K562 (cell line): Measurements from ENCODE around the gene ERVH48-1. TPM values are rescaled to one million over a fixed set of nuclear protein-coding genes. Genes with fewer than 3 reads are reported as not detected.

Experiments used
- ASH1L ChIP-seq: fragments of 450-650 bp; IDR thresholded peaks from 2 replicates; pipeline ENCODE4 v1.6.1; 2018; ENCODE audit warnings: borderline replicate concordance, mild to moderate bottlenecking, low read depth; ENCODE audit not compliant: partially characterized antibody
- E2F3 ChIP-seq: fragments of 250-450 bp; sonication (Bioruptor Pico); IDR thresholded peaks from 2 replicates; pipeline ENCODE4 v1.4.0; 2020; ENCODE audit warnings: mild to moderate bottlenecking
- ERF ChIP-seq: fragments of 450-650 bp; formaldehyde crosslinking; IDR thresholded peaks from 2 replicates; pipeline ENCODE4 v1.4.0; 2020; ENCODE audit warnings: mild to moderate bottlenecking, mixed read lengths
- FOSL1 ChIP-seq: fragments of 200-800 bp; sonication (Bioruptor generic); conservative IDR thresholded peaks from 2 replicates; pipeline ENCODE4 v1.6.1; 2016; ENCODE audit warnings: missing genetic modification characterization, missing compliant biosample characterization
- FOXK1 ChIP-seq: sonication (generic); formaldehyde crosslinking; IDR thresholded peaks from 2 replicates; pipeline ENCODE4 v1.8.0; 2022; ENCODE audit warnings: missing genetic modification reagents, mild to moderate bottlenecking, borderline replicate concordance
- HDAC1 ChIP-seq, 2 experiments: fragments of 450-650 bp; IDR thresholded peaks; 2 replicates each; pipeline ENCODE4 v1.6.1; 2016 to 2017; ENCODE audit warnings: inconsistent platforms in 1 of 2, mild to moderate bottlenecking in 1 of 2, moderate library complexity in 1 of 2
- JUND ChIP-seq, 2 experiments: IDR thresholded peaks; 2 replicates in 1 of 2; 3 replicates in 1 of 2; pipeline ENCODE4 v1.6.1; 2011; ENCODE audit warnings: borderline replicate concordance in 2 of 2, low read depth in 2 of 2, low read length in 2 of 2, improper control_type of control experiment in 1 of 2, missing biosample characterization in 1 of 2, missing genetic modification characterization in 1 of 2, missing genetic modification reagents in 1 of 2
- KHSRP ChIP-seq: fragments of 450-650 bp; IDR thresholded peaks from 2 replicates; pipeline ENCODE4 v1.6.1; 2017
- MXI1 ChIP-seq: IDR thresholded peaks from 2 replicates; pipeline ENCODE4 v1.6.1; 2011; ENCODE audit warnings: low read depth, mild to moderate bottlenecking, improper control_type of control experiment, low read length
- POLR2AphosphoS5 ChIP-seq: IDR thresholded peaks from 2 replicates; pipeline ENCODE4 v1.6.1; 2011; ENCODE audit warnings: mild to moderate bottlenecking, low read depth, low read length, moderate library complexity; ENCODE audit not compliant: control insufficient read depth, insufficient read depth
- POLR2G ChIP-seq: fragments of 200-400 bp; formaldehyde crosslinking; IDR thresholded peaks from 2 replicates; pipeline ENCODE4 v1.6.1; 2017; ENCODE audit warnings: low read depth, mild to moderate bottlenecking, antibody characterized with exemption, low read length, moderate library complexity
- SRSF1 ChIP-seq: fragments of 200-400 bp; formaldehyde crosslinking; IDR thresholded peaks from 2 replicates; pipeline ENCODE4 v1.6.1; 2017; ENCODE audit warnings: mild to moderate bottlenecking, low read depth, low read length, moderate library complexity
- TBP ChIP-seq: optimal IDR thresholded peaks from 2 replicates; pipeline ENCODE3; 2011; ENCODE audit warnings: low read depth, low read length, improper control_type of control experiment
- USF2 ChIP-seq: sonication (generic); formaldehyde crosslinking; IDR thresholded peaks from 2 replicates; pipeline ENCODE4 v1.5.0; 2020; ENCODE audit warnings: missing genetic modification reagents
- XRCC5 ChIP-seq: fragments of 200-400 bp; formaldehyde crosslinking; IDR thresholded peaks from 2 replicates; pipeline ENCODE4 v1.6.1; 2017; ENCODE audit warnings: low read depth, mild to moderate bottlenecking, low read length
- ZNF282 ChIP-seq: sonication (generic); formaldehyde crosslinking; IDR thresholded peaks from 2 replicates; pipeline ENCODE4 v1.8.1; 2023; ENCODE audit warnings: missing genetic modification reagents
- ZNF830 ChIP-seq: fragments of 250-450 bp; sonication (Bioruptor Pico); IDR thresholded peaks from 2 replicates; pipeline ENCODE4 v1.5.0; 2021; ENCODE audit warnings: mild to moderate bottlenecking
- polyA plus RNA-seq, 8 experiments: library from polyadenylated mRNA; depleted of rRNA in 4 of 8; stranded (reverse) in 5 of 8; unstranded in 3 of 8; fragments of >200 nt; fragmentation: Nextera tagmentation in 2 of 8; fragmentation: Illumina TruSeq in 1 of 8; extraction: Ambion mirVana in 2 of 8; extraction: Trizol in 1 of 8; gene quantifications; 2 replicates each; pipeline versions ENCODE4 v1.2.1 to v1.2.3, GENCODE V29; 2011 to 2014; ENCODE audit warnings: inconsistent platforms in 1 of 8, missing spikeins in 1 of 8
- total RNA-seq, 7 experiments: library from RNA; depleted of rRNA in 6 of 7; stranded (reverse); fragments of >200 nt in 6 of 7; fragmentation: Illumina TruSeq in 2 of 7; extraction: Trizol in 2 of 7; gene quantifications; 2 replicates each; pipeline versions ENCODE4 v1.2.1 to v1.2.3, GENCODE V29; 2011 to 2021; ENCODE audit warnings: low replicate concordance in 1 of 7
- TF ChIP-seq, protein P1 (sequence below): sonication (generic); formaldehyde crosslinking; IDR thresholded peaks from 2 replicates; pipeline ENCODE4 v1.8.0; 2022; ENCODE audit warnings: mild to moderate bottlenecking, missing genetic modification reagents
- TF ChIP-seq, protein P2 (sequence below): sonication (generic); formaldehyde crosslinking; IDR thresholded peaks from 2 replicates; pipeline ENCODE4 v1.8.0; 2022; ENCODE audit warnings: mild to moderate bottlenecking, missing genetic modification reagents, borderline replicate concordance
- TF ChIP-seq, protein P3 (sequence below): sonication (generic); formaldehyde crosslinking; IDR thresholded peaks from 2 replicates; pipeline ENCODE4 v1.9.0; 2022; ENCODE audit warnings: mild to moderate bottlenecking, missing genetic modification reagents

Gene ERVH48-1
- total and polyA plus RNA-seq, 9 of the 15 experiments (the other 6 are each of a cell fraction or from before 2014, with no cell fraction given) = 0.08 to 0.49 (median 0.16) TPM; not detected in 3

DNA sequence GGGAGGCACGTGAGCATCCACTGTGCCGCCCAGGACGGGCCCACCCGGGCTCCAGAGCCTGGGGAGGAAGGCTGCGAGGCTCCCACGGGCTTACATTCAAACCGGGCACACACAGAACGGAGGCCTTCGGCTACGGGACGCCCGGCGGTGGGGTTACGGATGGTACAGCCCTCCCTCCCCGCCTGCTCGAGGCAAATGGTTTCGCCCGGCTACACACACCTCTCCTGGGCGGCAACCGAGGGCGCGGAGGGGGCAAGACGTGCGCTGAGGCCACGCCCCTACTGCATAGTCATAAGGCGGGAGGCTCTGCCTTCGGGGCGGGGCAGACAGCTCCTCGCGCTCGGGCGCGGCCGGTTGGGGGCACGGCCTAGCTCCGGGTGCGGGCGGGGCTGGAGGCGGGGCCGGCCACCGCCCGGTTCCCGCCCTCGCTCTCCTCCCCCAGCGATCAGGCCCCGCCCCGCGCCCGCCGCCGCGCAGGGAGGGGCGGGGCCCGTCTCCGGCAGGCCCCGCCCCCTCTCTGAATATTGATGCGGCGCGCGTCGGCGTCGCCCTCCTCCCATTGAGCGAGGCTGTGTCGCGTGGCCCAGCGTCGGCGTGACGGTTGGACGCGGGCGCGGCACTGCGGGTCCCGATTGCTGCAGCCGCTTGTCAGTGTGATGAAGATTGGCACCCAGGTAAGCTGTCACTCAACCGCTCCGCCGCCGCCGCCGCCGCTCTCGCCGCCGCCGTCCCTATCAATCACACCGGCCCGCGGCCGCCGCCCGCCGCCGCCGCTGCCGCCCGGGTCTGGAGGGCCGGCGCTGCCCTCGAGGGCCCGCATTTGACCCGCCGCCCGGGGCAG lies 48.8 kb upstream of the ERVH48-1 start, which contains the start of gene PKNOX1 (continued):
- TF ChIP-seq POLR2AphosphoS5 (peak; percentile 32; the same call in 1 of the 2 replicates), USF2 (CRISPR knock-in tag) (peak; percentile 87), KHSRP (peak; percentile 65; the same call in 1 of the 2 replicates), FOSL1 (tag) (peak; percentile 38; the same call in 1 of the 2 replicates), HDAC1 (IDR thresholded peaks at IDR 0.05) (peak in 1 of 2 experiments; percentile 51; a peak in 1 of 4 replicates), FOXK1 (no peak), E2F3 (peak; percentile 44), TBP (peak; percentile 32), SRSF1 (no peak), ZNF830 (CRISPR knock-in tag) (no peak), JUND (IDR thresholded peaks at IDR 0.05; ENCODE audit: borderline replicate concordance, low read depth, low read length) (peak; percentile 100), JUND (tag; IDR thresholded peaks at IDR 0.05; ENCODE audit: borderline replicate concordance, low read depth, low read length) (no peak; the same call in 2 of the 3 replicates), XRCC5 (0 out of 2 replicates have a peak, but pooled peaks have one; percentile 55), ERF (CRISPR knock-in tag) (peak; percentile 28; the same call in 1 of the 2 replicates), ZNF282 (CRISPR knock-in tag) (no peak), POLR2G (peak; percentile 14), MXI1 (no peak), ASH1L (peak; percentile 79)
- TF ChIP-seq, protein P1, sequence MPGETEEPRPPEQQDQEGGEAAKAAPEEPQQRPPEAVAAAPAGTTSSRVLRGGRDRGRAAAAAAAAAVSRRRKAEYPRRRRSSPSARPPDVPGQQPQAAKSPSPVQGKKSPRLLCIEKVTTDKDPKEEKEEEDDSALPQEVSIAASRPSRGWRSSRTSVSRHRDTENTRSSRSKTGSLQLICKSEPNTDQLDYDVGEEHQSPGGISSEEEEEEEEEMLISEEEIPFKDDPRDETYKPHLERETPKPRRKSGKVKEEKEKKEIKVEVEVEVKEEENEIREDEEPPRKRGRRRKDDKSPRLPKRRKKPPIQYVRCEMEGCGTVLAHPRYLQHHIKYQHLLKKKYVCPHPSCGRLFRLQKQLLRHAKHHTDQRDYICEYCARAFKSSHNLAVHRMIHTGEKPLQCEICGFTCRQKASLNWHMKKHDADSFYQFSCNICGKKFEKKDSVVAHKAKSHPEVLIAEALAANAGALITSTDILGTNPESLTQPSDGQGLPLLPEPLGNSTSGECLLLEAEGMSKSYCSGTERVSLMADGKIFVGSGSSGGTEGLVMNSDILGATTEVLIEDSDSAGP (CRISPR knock-in tag) = no peak
- TF ChIP-seq, protein P2, sequence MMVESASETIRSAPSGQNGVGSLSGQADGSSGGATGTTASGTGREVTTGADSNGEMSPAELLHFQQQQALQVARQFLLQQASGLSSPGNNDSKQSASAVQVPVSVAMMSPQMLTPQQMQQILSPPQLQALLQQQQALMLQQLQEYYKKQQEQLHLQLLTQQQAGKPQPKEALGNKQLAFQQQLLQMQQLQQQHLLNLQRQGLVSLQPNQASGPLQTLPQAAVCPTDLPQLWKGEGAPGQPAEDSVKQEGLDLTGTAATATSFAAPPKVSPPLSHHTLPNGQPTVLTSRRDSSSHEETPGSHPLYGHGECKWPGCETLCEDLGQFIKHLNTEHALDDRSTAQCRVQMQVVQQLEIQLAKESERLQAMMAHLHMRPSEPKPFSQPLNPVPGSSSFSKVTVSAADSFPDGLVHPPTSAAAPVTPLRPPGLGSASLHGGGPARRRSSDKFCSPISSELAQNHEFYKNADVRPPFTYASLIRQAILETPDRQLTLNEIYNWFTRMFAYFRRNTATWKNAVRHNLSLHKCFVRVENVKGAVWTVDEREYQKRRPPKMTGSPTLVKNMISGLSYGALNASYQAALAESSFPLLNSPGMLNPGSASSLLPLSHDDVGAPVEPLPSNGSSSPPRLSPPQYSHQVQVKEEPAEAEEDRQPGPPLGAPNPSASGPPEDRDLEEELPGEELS (CRISPR knock-in tag) = 0 out of 2 replicates have a peak, but pooled peaks have one; percentile 86
- TF ChIP-seq, protein P3, sequence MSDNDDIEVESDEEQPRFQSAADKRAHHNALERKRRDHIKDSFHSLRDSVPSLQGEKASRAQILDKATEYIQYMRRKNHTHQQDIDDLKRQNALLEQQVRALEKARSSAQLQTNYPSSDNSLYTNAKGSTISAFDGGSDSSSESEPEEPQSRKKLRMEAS (CRISPR knock-in tag) = peak; percentile 94
